ENCODE measurements around the gene TACR1.

The TACR1 gene

GRCh38 chr2:75047189-75047991, 151.9 kb downstream of the TACR1 start:
- DNase-seq (ENCODE audit: low spot score) = no peak

GRCh38 chr2:75045526-75046050, 153.7 kb downstream of the TACR1 start:
- DNase-seq (ENCODE audit: low spot score) = no peak

GRCh38 chr2:75044291-75044690, 155.0 kb downstream of the TACR1 start:
- DNase-seq (ENCODE audit: low spot score) = no peak

GRCh38 chr2:75042823-75043222, 156.5 kb downstream of the TACR1 start:
- no peak for DNase-seq (ENCODE audit: low spot score)

- DNase-seq (ENCODE audit: low spot score) = no peak
Observed at GRCh38 chr2:75041731-75042600, 157.4 kb downstream of the TACR1 start.

- no peak for DNase-seq (ENCODE audit: low spot score)
Observed at GRCh38 chr2:75041226-75041625, 158.1 kb downstream of the TACR1 start.

GRCh38 chr2:75035444-75036353, 163.6 kb downstream of the TACR1 start:
- DNase-seq (ENCODE audit: low spot score) = no peak

- DNase-seq (ENCODE audit: low spot score) = no peak
Observed at GRCh38 chr2:75033516-75033915, 165.8 kb downstream of the TACR1 start.

- DNase-seq (ENCODE audit: low spot score) = no peak
Observed at GRCh38 chr2:75031906-75032803, 167.2 kb downstream of the TACR1 start.

- no peak for DNase-seq (ENCODE audit: low spot score)
Observed at GRCh38 chr2:75031171-75031570, 168.1 kb downstream of the TACR1 start.

GRCh38 chr2:75030218-75031009, 168.9 kb downstream of the TACR1 start:
- DNase-seq (ENCODE audit: low spot score) = no peak

- DNase-seq (ENCODE audit: low spot score) = no peak
Observed at GRCh38 chr2:75027886-75028285, 171.4 kb downstream of the TACR1 start.

- DNase-seq (ENCODE audit: low spot score) = no peak
Observed at GRCh38 chr2:75025633-75026380, 173.5 kb downstream of the TACR1 start.

GRCh38 chr2:75025216-75025615, 174.1 kb downstream of the TACR1 start:
- DNase-seq (ENCODE audit: low spot score) = no peak

GRCh38 chr2:75023666-75024455, 175.5 kb downstream of the TACR1 start:
- peak; percentile 9 for DNase-seq (ENCODE audit: low spot score)

- no peak for DNase-seq (ENCODE audit: low spot score)
Observed at GRCh38 chr2:75022516-75022915, 176.8 kb downstream of the TACR1 start.

- no peak for DNase-seq (ENCODE audit: low spot score)
Observed at GRCh38 chr2:75021672-75022071, 177.6 kb downstream of the TACR1 start.

GRCh38 chr2:75020476-75020875, 178.8 kb downstream of the TACR1 start:
- DNase-seq (ENCODE audit: low spot score) = no peak

All from cerebellar cortex (tissue), 1 donor.